ENCODE results near the gene HSH2D. TPM values are rescaled to one million over a fixed set of nuclear protein-coding genes. Genes with fewer than 3 reads are reported as not detected.

The HSH2D gene
- total RNA-seq, 6 donors from 2014 or later: 5.9 to 12.6 (median 8.2) TPM

GRCh38 chr19:16106121-16106520 lies 37.4 kb upstream of the HSH2D start:
- peak; percentile 13 to 31 for ATAC-seq (ENCODE audit: low FRiP score in 2 of 2)
- no peak for DNase-seq
- Histone ChIP-seq H3K36me3 (peaks cover 21 to 40% (median 27%) of the 10 kb centered on the region in 4 donors), H3K4me1 (peaks cover 4 to 12% (median 5%) of the 10 kb centered on the region in 4 donors), H3K27ac (no peak overlapping the region), H3K4me3 (no peak overlapping the region), H3K9me3 (no peaks in the 10 kb centered on the region), H3K27me3 (no peaks in the 10 kb centered on the region)
- 0 to 35% methylated on average over 3 of the region's 3 CpGs for WGBS, 2 donors
- TF ChIP-seq POLR2A (IDR thresholded peaks at IDR 0.05) (no peak), POLR2AphosphoS5 (IDR thresholded peaks at IDR 0.05) (no peak), CTCF (IDR thresholded peaks at IDR 0.05) (no peak), EP300 (IDR thresholded peaks at IDR 0.05) (no peak)

- 2 to 3% methylated on average over 17 to 59 of the region's 81 CpGs for WGBS, 2 donors
- H3K9me3 ChIP-seq: no peaks in the 10 kb centered on the region
- peak within 1 kb of the TSS; percentile 88 to 98 (median 92) for H3K27ac ChIP-seq
- H3K4me1 ChIP-seq: peaks cover 33 to 58% (median 39%) of the 10 kb centered on the region in 4 donors
- H3K36me3 ChIP-seq: peaks cover 0 to 7% (median 3%) of the 10 kb centered on the region in 4 donors
- peak within 1 kb of the TSS; percentile 68 to 86 (median 74) for H3K4me3 ChIP-seq
- H3K27me3 ChIP-seq: no peaks in the 10 kb centered on the region
- DNase-seq (peak; percentile 100), ATAC-seq (ENCODE audit: low FRiP score in 2 of 2) (peak; percentile 97 to 99)
- TF ChIP-seq POLR2A (IDR thresholded peaks at IDR 0.05) (no peak), EP300 (IDR thresholded peaks at IDR 0.05) (peak in 1 of 4 donors; percentile 10), CTCF (IDR thresholded peaks at IDR 0.05) (peak; percentile 99 to 100 (median 100)), POLR2AphosphoS5 (IDR thresholded peaks at IDR 0.05) (peak; percentile 75 to 87)
Observed at GRCh38 chr19:16111160-16111908, 32.2 kb upstream of the HSH2D start, which contains the start of gene RAB8A. Gene RAB8A (plus strand): TSS chr19:16111889. CDS start chr19:16111902, 13 bp downstream.

DNA sequence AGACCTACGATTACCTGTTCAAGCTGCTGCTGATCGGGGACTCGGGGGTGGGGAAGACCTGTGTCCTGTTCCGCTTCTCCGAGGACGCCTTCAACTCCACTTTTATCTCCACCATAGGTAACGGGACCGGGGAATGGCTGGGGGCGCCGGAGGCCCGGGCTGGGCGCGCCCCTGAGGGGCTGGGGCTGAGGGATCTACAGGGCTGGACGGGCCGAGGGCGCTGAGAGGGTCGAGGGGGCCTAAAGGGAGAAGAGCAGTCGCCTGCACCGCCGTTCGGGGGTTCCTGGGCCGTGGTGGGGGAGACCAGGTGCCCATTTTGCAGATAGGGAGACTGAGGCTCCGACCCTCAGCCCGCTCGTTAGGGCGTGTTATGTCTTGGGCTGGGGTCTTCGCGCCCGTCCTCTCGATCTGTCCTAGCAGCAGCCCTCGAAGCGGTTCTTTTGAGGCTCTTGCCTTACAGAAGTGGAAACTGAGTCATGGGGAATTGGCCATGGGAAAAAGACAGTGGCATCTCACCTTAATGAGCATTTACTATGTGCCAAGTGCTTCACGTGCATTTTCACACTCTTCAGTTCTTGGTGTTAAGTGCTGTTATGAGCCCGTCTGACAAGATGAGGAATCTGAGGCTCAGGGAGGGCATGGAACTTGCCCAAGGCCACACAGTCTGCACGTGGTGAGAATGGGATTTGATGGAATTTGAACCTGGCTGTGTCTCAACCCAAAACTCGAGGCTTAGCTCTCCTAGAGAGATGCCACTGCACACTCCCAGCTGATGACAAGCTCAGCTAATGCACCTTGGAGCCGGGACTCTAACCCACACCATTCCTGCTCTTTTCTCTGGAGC lies 31.4 kb upstream of the HSH2D start:
- DNase-seq: no peak
- H3K27ac ChIP-seq: peak overlapping the region; percentile 88 to 98 (median 92)
- H3K27me3 ChIP-seq: no peaks in the 10 kb centered on the region
- H3K9me3 ChIP-seq: no peaks in the 10 kb centered on the region
- 2 to 3% methylated on average over 22 to 35 of the region's 37 CpGs for WGBS, 2 donors
- peaks cover 33 to 59% (median 46%) of the 10 kb centered on the region in 4 donors for H3K4me1 ChIP-seq
- peak in 1 of 2 donors; percentile 1 for ATAC-seq (ENCODE audit: low FRiP score in 2 of 2)
- TF ChIP-seq EP300 (IDR thresholded peaks at IDR 0.05) (no peak), CTCF (IDR thresholded peaks at IDR 0.05) (no peak), POLR2A (IDR thresholded peaks at IDR 0.05) (peak in 2 of 4 donors; percentile 60 to 73)
- H3K4me3 ChIP-seq: peak overlapping the region; percentile 68 to 86 (median 74)
- peaks cover 0 to 7% (median 3%) of the 10 kb centered on the region in 4 donors for H3K36me3 ChIP-seq

- DNase-seq: no peak
- Histone ChIP-seq H3K4me1 (peaks cover 38 to 65% (median 47%) of the 10 kb centered on the region in 4 donors), H3K9me3 (no peaks in the 10 kb centered on the region), H3K36me3 (peaks cover 0 to 7% (median 3%) of the 10 kb centered on the region in 4 donors), H3K27me3 (no peaks in the 10 kb centered on the region), H3K27ac (peak overlapping the region; percentile 88 to 98 (median 92)), H3K4me3 (peak overlapping the region in 3 of 4 donors; percentile 68 to 86 (median 78))
- no peak for ATAC-seq (ENCODE audit: low FRiP score in 2 of 2)
- 24 to 33% methylated on average over 1 to 2 of the region's 2 CpGs for whole genome bisulfite sequencing, 2 donors
- TF ChIP-seq POLR2AphosphoS5 (IDR thresholded peaks at IDR 0.05): no peak
- no peak for TF ChIP-seq EP300 (IDR thresholded peaks at IDR 0.05)
- TF ChIP-seq POLR2A (IDR thresholded peaks at IDR 0.05): no peak
- no peak for TF ChIP-seq CTCF (IDR thresholded peaks at IDR 0.05)
Observed at GRCh38 chr19:16112778-16113177, 30.7 kb upstream of the HSH2D start.
